ENCODE measurements around the gene CEMIP. TPM values are rescaled to one million over a fixed set of nuclear protein-coding genes. Genes with fewer than 3 reads are reported as not detected.

The CEMIP gene
- total and polyA plus RNA-seq, 2 of the 8 experiments (the other 6 are each of a cell fraction or from before 2014, with no cell fraction given): 0.11 to 0.60 TPM

- no peak for FAIRE-seq
- H4K5ac ChIP-seq (ENCODE audit: insufficient read length, low read depth, low read length): no peak overlapping the region
- WGBS, 2 experiments (ENCODE audit: extremely low coverage in 1 of 2, insufficient coverage in 1 of 2, insufficient read length in 1 of 2, insufficient replicate concordance in 2 of 2, low coverage in 1 of 2, low lambda C conversion rate in 2 of 2, missing lambda C conversion rate in 1 of 2): 91% methylated on average over 7 of the region's 7 CpGs; no CpG with 5 or more reads in 1 of the 2 experiments
- TF ChIP-seq SIRT6 (IDR thresholded peaks at IDR 0.05; ENCODE audit: low read length): no peak
These were observed 48.8 kb upstream of the CEMIP start for GRCh38 chr15:80730387-80730786.

More at GRCh38 chr15:80730387-80730786, 48.8 kb upstream of the CEMIP start:
- peaks cover 0 to 1% of the 10 kb centered on the region in 2 experiments for H4K20me1 ChIP-seq (replicated peaks in 1 of 2; ENCODE audit: control insufficient read depth in 1 of 2, insufficient read depth in 2 of 2, low read length in 2 of 2)
- H3K36me3 ChIP-seq (ENCODE audit: control insufficient read depth in 2 of 4, insufficient read depth in 4 of 4, low read length in 3 of 4): peaks cover 0 to 4% (median under 1%) of the 10 kb centered on the region in 4 experiments; a peak in 2 of 8 replicates
- no peak overlapping the region for H4K8ac ChIP-seq (ENCODE audit: extremely low read depth, insufficient read depth, low read length)
- no peak overlapping the region for H3K27ac ChIP-seq (ENCODE audit: low read depth, low read length)
- H3K14ac ChIP-seq (ENCODE audit: insufficient read length): no peak overlapping the region
- peaks cover 3% of the 10 kb centered on the region for H3K79me1 ChIP-seq (ENCODE audit: low read depth, low read length)
- H2BK120ac ChIP-seq (replicated peaks; ENCODE audit: low read depth, low read length): no peak overlapping the region
- H3K4me1 ChIP-seq (replicated peaks in 1 of 4; ENCODE audit: control insufficient read depth in 3 of 4, insufficient read depth in 4 of 4, low read length in 3 of 4): peaks cover 0 to 5% (median 0%) of the 10 kb centered on the region in 4 experiments; a peak in 2 of 7 replicates
- CTCF ChIA-PET (ENCODE audit: partially characterized antibody): interaction anchor here (0.6 kb wide), 1 partner anchor 136 kb away, joined by 3 read pairs; no protein-coding TSS in a partner anchor
- H3K9me3 ChIP-seq (ENCODE audit: insufficient read depth in 2 of 2, low read depth in 1 of 2, low read length in 1 of 2): peaks cover 0 to 4% of the 10 kb centered on the region in 2 experiments; a peak in 1 of 4 replicates
- H3K56ac ChIP-seq (replicated peaks; ENCODE audit: insufficient read length, low read depth, low read length): no peak overlapping the region
- H3K9ac ChIP-seq (replicated peaks in 1 of 4; ENCODE audit: extremely low read depth in 1 of 4, low read depth in 3 of 4, low read length in 3 of 4): no peak overlapping the region
- H3K4ac ChIP-seq (replicated peaks; ENCODE audit: insufficient read length, low read depth, low read length): no peak overlapping the region
- no peak overlapping the region for H4K91ac ChIP-seq (replicated peaks; ENCODE audit: insufficient read length, low read length)
- no peak overlapping the region for H2BK15ac ChIP-seq (ENCODE audit: low read length)
- no peak overlapping the region for H2BK5ac ChIP-seq (ENCODE audit: low read depth, low read length)
- H3K27me3 ChIP-seq (replicated peaks in 1 of 4; ENCODE audit: control insufficient read depth in 3 of 4, extremely low read depth in 1 of 4, insufficient read depth in 3 of 4, low read length in 3 of 4): no peaks in the 10 kb centered on the region
- no peak overlapping the region for H2AK5ac ChIP-seq (ENCODE audit: low read depth, low read length)
- no peak for DNase-seq (ENCODE audit: low read depth in 1 of 2, low spot score in 2 of 2)
- H2BK20ac ChIP-seq (ENCODE audit: low read length): no peak overlapping the region
- no peak overlapping the region for H3K23ac ChIP-seq (ENCODE audit: insufficient read length)
- H3K4me2 ChIP-seq (ENCODE audit: insufficient read depth in 1 of 2, low read depth in 2 of 2, low read length in 2 of 2): no peak overlapping the region
- no peak overlapping the region for H3K4me3 ChIP-seq (ENCODE audit: extremely low read depth in 1 of 4, insufficient read depth in 2 of 4, low read depth in 3 of 4, low read length in 4 of 4)
- H2AFZ ChIP-seq (ENCODE audit: low read length): no peak overlapping the region
- no peak overlapping the region for H3K18ac ChIP-seq (ENCODE audit: extremely low read depth, low read length)
- POLR2A ChIA-PET (ENCODE audit: partially characterized antibody): no interaction called here
- no peaks in the 10 kb centered on the region for H3K23me2 ChIP-seq (ENCODE audit: low read depth, low read length)
- H3K79me2 ChIP-seq (ENCODE audit: control insufficient read depth in 1 of 2, insufficient read depth in 2 of 2, low read length in 2 of 2): peaks cover 0 to 19% of the 10 kb centered on the region in 2 experiments; a peak in 2 of 4 replicates
- H2BK12ac ChIP-seq (ENCODE audit: low read depth, low read length): no peak overlapping the region
